Loucy (cell line): ENCODE data around the gene ANO1.

ENCODE experiments used
- H2AFZ ChIP-seq: fragments of 200-600 bp; sonication (generic); 2 replicates; pipeline ENCODE4 v1.6.0; 2016; ENCODE audit warnings: antibody characterized with exemption, mild to moderate bottlenecking, low read length, moderate library complexity
- H3F3A ChIP-seq: fragments of 200-600 bp; 2 replicates; pipeline ENCODE4 v1.6.0; 2016; ENCODE audit warnings: antibody characterized with exemption, low read depth, mild to moderate bottlenecking
- H3K27me3 ChIP-seq: fragments of 200-600 bp; sonication (generic); 2 replicates; pipeline ENCODE4 v1.6.1; 2014; ENCODE audit warnings: low read length, mild to moderate bottlenecking; ENCODE audit not compliant: insufficient read depth, poor library complexity, severe bottlenecking
- H3K36me3 ChIP-seq: fragments of 200-600 bp; sonication (generic); 2 replicates; pipeline ENCODE4 v1.6.1; 2016; ENCODE audit warnings: low read length; ENCODE audit not compliant: insufficient read depth
- H3K4me1 ChIP-seq: fragments of 200-600 bp; sonication (generic); 2 replicates; pipeline ENCODE4 v1.5.1; 2014; ENCODE audit warnings: low read length, mild to moderate bottlenecking; ENCODE audit not compliant: insufficient read depth, poor library complexity, severe bottlenecking
- H3K4me2 ChIP-seq: fragments of 200-600 bp; sonication (generic); 2 replicates; pipeline ENCODE4 v1.6.0; 2014; ENCODE audit warnings: antibody characterized with exemption, low read length, low read depth, mild to moderate bottlenecking; ENCODE audit not compliant: poor library complexity, severe bottlenecking
- H3K4me3 ChIP-seq: fragments of 200-600 bp; sonication (generic); 2 replicates; pipeline ENCODE4 v1.5.1; 2014; ENCODE audit warnings: low read length, mild to moderate bottlenecking, mixed read lengths; ENCODE audit not compliant: poor library complexity, severe bottlenecking
- H3K79me2 ChIP-seq: fragments of 200-600 bp; sonication (generic); 2 replicates; pipeline ENCODE4 v1.6.1; 2014; ENCODE audit warnings: low read length; ENCODE audit not compliant: insufficient read depth
- H3K9ac ChIP-seq: fragments of 200-600 bp; sonication (generic); 2 replicates; pipeline ENCODE4 v1.6.0; 2014; ENCODE audit warnings: mild to moderate bottlenecking, low read depth, low read length, moderate library complexity; ENCODE audit not compliant: poor library complexity, severe bottlenecking
- H3K9me2 ChIP-seq: fragments of 200-600 bp; sonication (generic); replicated peaks from 2 replicates; pipeline ENCODE4 v1.6.1; 2016; ENCODE audit warnings: low read depth, low read length, mixed read lengths
- H3K9me3 ChIP-seq: fragments of 200-600 bp; sonication (generic); 2 replicates; pipeline ENCODE4 v1.6.1; 2014; ENCODE audit warnings: mild to moderate bottlenecking, antibody characterized with exemption, low read length, low read depth; ENCODE audit not compliant: insufficient read depth
- H4K20me1 ChIP-seq: fragments of 200-600 bp; sonication (generic); 2 replicates; pipeline ENCODE4 v1.6.0; 2014; ENCODE audit warnings: antibody characterized with exemption, low read length, mild to moderate bottlenecking; ENCODE audit not compliant: insufficient read depth, poor library complexity, severe bottlenecking
- EZH2phosphoT487 ChIP-seq: fragments of 200-600 bp; IDR thresholded peaks from 2 replicates; pipeline ENCODE4 v1.6.1; 2018; ENCODE audit warnings: antibody characterized with exemption, mild to moderate bottlenecking, moderate library complexity, borderline replicate concordance
- TF ChIP-seq, protein P1 (sequence below): fragments of 200-600 bp; sonication (generic); conservative IDR thresholded peaks from 2 replicates; pipeline ENCODE4 v1.5.1; 2014; ENCODE audit warnings: mild to moderate bottlenecking, antibody characterized with exemption, low read length

The ANO1 gene

DNA sequence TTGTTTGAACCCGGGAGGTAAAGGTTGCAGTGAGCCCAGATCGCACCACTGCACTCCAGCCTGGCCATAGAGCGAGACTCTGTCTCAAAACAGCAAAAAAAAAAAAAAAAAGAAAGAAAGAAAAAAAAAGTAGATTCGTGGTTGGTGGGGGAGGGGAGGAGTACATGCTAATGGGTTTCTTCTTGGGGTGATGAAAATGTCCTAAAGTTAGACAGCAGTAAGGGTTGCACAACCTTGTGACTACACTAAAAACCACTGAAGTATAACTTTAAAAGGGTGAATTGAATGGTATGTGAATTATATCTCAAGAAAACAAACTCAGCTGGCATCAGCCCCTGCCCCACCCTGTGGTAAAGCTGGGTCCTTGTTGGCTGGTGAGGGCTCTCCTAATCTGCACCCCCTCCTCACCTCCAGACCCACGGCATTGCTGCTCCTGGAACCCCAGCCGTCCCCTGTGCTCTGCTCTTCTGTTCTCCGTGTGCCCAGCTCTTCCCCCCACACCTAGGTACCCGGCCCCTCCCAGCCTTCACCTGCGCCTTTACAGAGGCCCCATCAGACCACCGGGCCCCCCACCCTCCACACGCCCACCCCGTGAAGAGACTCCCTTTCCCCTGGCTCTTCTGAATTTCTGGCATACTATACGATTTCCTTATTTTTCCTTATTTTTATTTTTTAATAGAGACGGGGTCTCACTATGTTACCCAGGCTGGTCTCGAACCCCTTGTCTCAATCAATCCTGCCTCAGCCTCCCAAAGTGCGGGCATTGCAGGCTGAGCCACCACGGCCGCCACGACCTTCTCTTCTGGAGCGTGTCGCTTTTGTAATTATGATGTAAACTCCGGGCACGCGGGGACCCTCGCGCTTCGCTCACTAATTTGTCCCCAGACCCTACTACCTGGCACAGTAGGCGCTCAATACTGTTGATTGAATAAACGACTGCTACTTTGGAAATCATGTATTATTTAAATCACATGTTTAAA lies 124.1 kb downstream of the ANO1 start:
- Histone ChIP-seq H4K20me1 (peaks cover 40% of the 10 kb centered on the region), H3K27me3 (peaks cover 6% of the 10 kb centered on the region), H3K4me2 (peak overlapping the region; percentile 74), H3K79me2 (peaks cover 40% of the 10 kb centered on the region), H3K9me3 (no peaks in the 10 kb centered on the region), H2AFZ (peak overlapping the region; percentile 78), H3K9me2 (no peaks in the 10 kb centered on the region), H3F3A (no peaks in the 10 kb centered on the region), H3K36me3 (peaks cover 13% of the 10 kb centered on the region; the same call in 1 of the 2 replicates), H3K9ac (peak overlapping the region; percentile 98), H3K4me3 (peak overlapping the region; percentile 78), H3K4me1 (peaks cover 28% of the 10 kb centered on the region)
- TF ChIP-seq, protein P1, sequence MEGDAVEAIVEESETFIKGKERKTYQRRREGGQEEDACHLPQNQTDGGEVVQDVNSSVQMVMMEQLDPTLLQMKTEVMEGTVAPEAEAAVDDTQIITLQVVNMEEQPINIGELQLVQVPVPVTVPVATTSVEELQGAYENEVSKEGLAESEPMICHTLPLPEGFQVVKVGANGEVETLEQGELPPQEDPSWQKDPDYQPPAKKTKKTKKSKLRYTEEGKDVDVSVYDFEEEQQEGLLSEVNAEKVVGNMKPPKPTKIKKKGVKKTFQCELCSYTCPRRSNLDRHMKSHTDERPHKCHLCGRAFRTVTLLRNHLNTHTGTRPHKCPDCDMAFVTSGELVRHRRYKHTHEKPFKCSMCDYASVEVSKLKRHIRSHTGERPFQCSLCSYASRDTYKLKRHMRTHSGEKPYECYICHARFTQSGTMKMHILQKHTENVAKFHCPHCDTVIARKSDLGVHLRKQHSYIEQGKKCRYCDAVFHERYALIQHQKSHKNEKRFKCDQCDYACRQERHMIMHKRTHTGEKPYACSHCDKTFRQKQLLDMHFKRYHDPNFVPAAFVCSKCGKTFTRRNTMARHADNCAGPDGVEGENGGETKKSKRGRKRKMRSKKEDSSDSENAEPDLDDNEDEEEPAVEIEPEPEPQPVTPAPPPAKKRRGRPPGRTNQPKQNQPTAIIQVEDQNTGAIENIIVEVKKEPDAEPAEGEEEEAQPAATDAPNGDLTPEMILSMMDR = no peak
- TF ChIP-seq EZH2phosphoT487 = no peak

DNA sequence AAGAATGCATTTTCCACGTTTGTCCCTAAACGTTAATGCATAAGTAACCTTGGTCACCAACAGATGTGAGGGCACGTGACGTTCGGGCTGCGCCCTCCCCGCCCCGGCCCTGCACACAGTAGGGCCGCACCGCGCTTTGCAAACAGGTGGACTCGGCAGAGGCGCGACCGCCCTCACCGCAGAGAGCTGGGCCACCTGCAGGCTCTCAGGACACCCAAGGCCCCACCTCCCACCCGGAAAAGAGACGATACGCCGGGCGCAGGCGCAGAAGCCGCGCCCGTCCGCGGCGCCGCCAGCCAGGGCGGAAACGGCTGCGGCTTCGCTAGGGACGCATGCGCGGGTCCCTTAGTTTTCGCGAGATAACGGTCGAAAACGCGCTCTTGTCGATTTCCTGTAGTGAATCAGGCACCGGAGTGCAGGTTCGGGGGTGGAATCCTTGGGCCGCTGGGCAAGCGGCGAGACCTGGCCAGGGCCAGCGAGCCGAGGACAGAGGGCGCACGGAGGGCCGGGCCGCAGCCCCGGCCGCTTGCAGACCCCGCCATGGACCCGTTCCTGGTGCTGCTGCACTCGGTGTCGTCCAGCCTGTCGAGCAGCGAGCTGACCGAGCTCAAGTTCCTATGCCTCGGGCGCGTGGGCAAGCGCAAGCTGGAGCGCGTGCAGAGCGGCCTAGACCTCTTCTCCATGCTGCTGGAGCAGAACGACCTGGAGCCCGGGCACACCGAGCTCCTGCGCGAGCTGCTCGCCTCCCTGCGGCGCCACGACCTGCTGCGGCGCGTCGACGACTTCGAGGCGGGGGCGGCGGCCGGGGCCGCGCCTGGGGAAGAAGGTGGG lies 125.0 kb downstream of the ANO1 start, which contains the start of gene FADD:
Gene FADD, plus strand, starts transcription at position 377 of the 831 bp plus-strand sequence. Its CDS starts 164 bp downstream, at position 541.
- Histone ChIP-seq H3K27me3 (peaks cover 6% of the 10 kb centered on the region), H3K9me2 (no peaks in the 10 kb centered on the region), H3K4me2 (peak within 1 kb of the TSS; percentile 91), H4K20me1 (peaks cover 48% of the 10 kb centered on the region), H3K4me1 (peaks cover 28% of the 10 kb centered on the region), H3K79me2 (peaks cover 48% of the 10 kb centered on the region), H3K9me3 (no peaks in the 10 kb centered on the region), H3K4me3 (peak within 1 kb of the TSS; percentile 78), H3K9ac (peak within 1 kb of the TSS; percentile 98), H2AFZ (peak within 1 kb of the TSS; percentile 78), H3F3A (no peaks in the 10 kb centered on the region), H3K36me3 (peaks cover 20% of the 10 kb centered on the region; the same call in 1 of the 2 replicates)
- TF ChIP-seq, protein P1 = no peak
- no peak for TF ChIP-seq EZH2phosphoT487

DNA sequence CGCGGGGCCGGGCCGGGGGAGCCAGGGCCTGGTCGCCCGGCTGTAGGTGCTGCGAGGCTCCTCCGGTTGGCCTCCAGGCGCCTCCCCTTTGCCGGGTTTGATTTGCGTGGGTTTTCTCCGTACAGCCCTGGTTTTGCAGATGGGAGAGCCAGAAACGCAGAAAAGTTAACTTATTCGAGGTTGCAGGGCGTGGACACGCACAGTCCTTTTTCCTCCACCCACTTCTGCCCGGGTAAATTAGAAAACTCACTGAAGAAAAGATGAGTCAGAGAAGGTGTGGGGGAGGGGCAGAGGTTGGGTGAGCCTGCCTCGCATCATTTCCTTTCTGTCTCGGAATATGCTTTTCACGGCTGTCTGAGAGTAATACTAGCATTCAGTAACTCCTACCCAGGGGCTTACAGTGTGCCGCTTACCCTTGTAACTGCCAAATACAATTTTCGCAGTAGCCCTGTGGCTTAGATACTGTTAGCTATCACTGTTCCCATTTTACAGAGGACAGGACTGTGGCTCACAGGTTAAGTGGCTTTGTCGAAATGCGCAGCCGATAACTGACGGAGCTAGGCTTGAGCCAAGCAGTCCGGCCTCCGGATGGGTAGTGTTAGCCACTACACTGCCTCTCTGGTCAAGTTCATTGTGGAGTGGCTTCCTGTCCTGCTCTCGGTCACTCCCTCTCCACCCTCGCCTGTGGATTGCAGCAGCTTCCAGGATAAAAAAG lies 125.8 kb downstream of the ANO1 start:
- Histone ChIP-seq H3K79me2 (peaks cover 53% of the 10 kb centered on the region), H4K20me1 (peaks cover 56% of the 10 kb centered on the region), H3K27me3 (peaks cover 6% of the 10 kb centered on the region), H3K4me3 (peak overlapping the region; percentile 78), H3K9me3 (no peaks in the 10 kb centered on the region), H2AFZ (peak overlapping the region; percentile 41; the same call in 1 of the 2 replicates), H3K9ac (peak overlapping the region; percentile 98), H3K36me3 (peaks cover 20% of the 10 kb centered on the region; the same call in 1 of the 2 replicates), H3F3A (no peaks in the 10 kb centered on the region), H3K4me1 (peaks cover 28% of the 10 kb centered on the region), H3K4me2 (peak overlapping the region; percentile 91), H3K9me2 (no peaks in the 10 kb centered on the region)
- TF ChIP-seq EZH2phosphoT487 = no peak
- TF ChIP-seq, protein P1 = no peak
